ENCODE results near the gene SMPX. TPM values are rescaled to one million over a fixed set of nuclear protein-coding genes. Genes with fewer than 3 reads are reported as not detected.

The SMPX gene
- total RNA-seq, 3 donors from 2014 or later (not counting 1 experiment from before 2014, with no cell fraction given), result not detected

DNA sequence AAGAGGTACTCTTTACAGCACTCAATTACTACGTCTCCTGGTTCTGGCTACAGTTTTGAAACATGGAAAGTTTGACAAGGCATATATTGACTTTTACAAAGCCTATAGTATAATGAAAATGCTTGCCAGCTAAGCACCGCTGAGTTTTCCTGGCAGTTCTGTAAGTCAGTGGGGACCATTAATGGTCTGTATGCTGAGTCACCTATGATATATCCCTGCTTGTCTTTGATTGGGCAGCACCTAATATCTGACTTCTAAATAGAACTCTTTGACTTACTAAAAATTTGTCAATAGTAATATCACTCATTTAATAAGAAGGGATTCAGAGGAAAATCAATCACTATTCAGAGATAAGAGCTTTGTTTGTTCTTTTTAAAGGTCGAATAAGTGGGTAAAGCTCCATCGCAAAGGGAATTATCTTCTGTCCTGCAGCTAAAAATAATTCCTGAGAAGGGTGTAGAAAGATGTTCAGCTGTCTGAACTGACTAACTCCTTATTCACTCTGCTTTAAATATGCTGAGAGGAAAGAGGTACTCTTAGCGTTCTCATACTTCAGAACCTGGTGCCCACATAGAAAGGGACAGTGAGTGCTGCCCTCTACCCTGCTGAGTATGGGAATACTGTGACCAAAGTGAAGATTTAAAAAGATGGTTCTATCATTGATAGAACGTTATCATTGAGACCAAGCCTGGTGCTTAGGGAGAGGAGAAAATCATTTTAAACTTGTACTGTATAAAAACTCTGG, 959 bp downstream of the SMPX start:
- intact Hi-C loops (cut with micrococcal nuclease), result no loop called here
- Histone ChIP-seq H3K4me1 (ENCODE audit: control insufficient read depth, insufficient read depth, low read length) (no peaks in the 10 kb centered on the region), H3K9me3 (ENCODE audit: control insufficient read depth, insufficient read depth, low read length) (no peaks in the 10 kb centered on the region), H3K4me3 (ENCODE audit: low read length) (no peak overlapping the region), H3K36me3 (ENCODE audit: control insufficient read depth, insufficient read depth, low read length) (no peaks in the 10 kb centered on the region), H3K27me3 (ENCODE audit: control insufficient read depth, insufficient read depth, low read length) (no peaks in the 10 kb centered on the region), H3K27ac (ENCODE audit: low read length) (no peak overlapping the region)
- Mint-ChIP-seq H3K9me3 (no peaks in the 10 kb centered on the region), H3K4me3 (no peak overlapping the region), H3K4me1 (no peaks in the 10 kb centered on the region), H3K27ac (no peak overlapping the region), H3K27me3 (ENCODE audit: low read depth in 2 of 2) (peaks cover 0 to 9% of the 10 kb centered on the region in 2 donors), H3K36me3 (no peaks in the 10 kb centered on the region)
- ATAC-seq (no peak), DNase-seq (no peak)
- TF ChIP-seq, protein P1, sequence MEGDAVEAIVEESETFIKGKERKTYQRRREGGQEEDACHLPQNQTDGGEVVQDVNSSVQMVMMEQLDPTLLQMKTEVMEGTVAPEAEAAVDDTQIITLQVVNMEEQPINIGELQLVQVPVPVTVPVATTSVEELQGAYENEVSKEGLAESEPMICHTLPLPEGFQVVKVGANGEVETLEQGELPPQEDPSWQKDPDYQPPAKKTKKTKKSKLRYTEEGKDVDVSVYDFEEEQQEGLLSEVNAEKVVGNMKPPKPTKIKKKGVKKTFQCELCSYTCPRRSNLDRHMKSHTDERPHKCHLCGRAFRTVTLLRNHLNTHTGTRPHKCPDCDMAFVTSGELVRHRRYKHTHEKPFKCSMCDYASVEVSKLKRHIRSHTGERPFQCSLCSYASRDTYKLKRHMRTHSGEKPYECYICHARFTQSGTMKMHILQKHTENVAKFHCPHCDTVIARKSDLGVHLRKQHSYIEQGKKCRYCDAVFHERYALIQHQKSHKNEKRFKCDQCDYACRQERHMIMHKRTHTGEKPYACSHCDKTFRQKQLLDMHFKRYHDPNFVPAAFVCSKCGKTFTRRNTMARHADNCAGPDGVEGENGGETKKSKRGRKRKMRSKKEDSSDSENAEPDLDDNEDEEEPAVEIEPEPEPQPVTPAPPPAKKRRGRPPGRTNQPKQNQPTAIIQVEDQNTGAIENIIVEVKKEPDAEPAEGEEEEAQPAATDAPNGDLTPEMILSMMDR (IDR thresholded peaks at IDR 0.05), result no peak
- WGBS (ENCODE audit: insufficient coverage), result 86% methylated on average over 4 of the region's 6 CpGs

DNA sequence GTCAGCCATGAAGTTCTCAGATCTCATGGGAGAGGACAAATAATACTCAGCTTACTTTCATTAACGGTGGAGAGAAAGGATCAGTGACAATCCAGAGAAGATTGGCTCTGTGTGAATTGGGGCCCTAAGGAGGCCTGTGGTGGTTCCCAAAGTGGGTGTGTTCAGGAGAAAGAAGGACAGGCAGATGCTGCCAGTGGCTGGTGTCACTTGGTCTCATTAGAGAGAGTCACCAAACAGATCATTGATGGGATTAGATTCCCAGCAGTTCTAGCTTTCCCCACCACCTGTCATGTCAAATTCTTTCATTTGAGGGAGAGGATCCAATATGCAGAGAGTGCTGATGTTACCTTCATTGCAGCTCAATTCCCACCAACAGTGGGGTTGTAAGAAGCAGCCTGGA, 8.0 kb downstream of the SMPX start:
- Mint-ChIP-seq H3K4me1 (no peaks in the 10 kb centered on the region), H3K9me3 (no peaks in the 10 kb centered on the region), H3K4me3 (no peak overlapping the region), H3K36me3 (no peaks in the 10 kb centered on the region), H3K27me3 (ENCODE audit: low read depth in 2 of 2) (peaks cover 6 to 22% of the 10 kb centered on the region in 2 donors), H3K27ac (no peak overlapping the region)
- Histone ChIP-seq H3K27me3 (ENCODE audit: control insufficient read depth, insufficient read depth, low read length) (no peaks in the 10 kb centered on the region), H3K4me3 (ENCODE audit: low read length) (no peak overlapping the region), H3K36me3 (ENCODE audit: control insufficient read depth, insufficient read depth, low read length) (no peaks in the 10 kb centered on the region), H3K4me1 (ENCODE audit: control insufficient read depth, insufficient read depth, low read length) (no peaks in the 10 kb centered on the region), H3K9me3 (ENCODE audit: control insufficient read depth, insufficient read depth, low read length) (no peaks in the 10 kb centered on the region), H3K27ac (ENCODE audit: low read length) (no peak overlapping the region)
- intact Hi-C loops (cut with micrococcal nuclease), result no loop called here
- DNase-seq (no peak), ATAC-seq (no peak)
- WGBS (ENCODE audit: insufficient coverage), result 89% methylated on average over 1 of the region's 1 CpG
- TF ChIP-seq, protein P1 (IDR thresholded peaks at IDR 0.05), result no peak

DNA sequence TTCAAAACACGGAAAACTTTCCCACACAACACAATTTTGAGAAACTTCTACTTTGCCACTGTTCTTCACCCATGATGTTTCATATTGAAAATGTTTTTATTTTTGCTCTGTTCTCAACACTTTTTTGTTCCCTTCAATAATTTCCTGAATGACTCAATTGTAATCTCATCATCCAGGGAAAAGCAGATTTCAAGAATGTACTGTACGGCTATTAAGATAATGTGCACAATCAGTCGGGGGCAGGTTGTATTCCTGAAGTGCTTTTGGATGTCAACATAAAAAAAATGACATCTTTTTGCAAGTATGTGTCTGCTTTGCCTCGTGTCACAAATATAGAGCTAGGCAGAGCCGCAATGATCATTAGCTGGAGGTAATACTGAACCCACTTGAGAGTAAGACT, 9.7 kb downstream of the SMPX start:
- WGBS (ENCODE audit: insufficient coverage), result 69% methylated on average over 4 of the region's 5 CpGs
- Histone ChIP-seq H3K36me3 (ENCODE audit: control insufficient read depth, insufficient read depth, low read length) (no peaks in the 10 kb centered on the region), H3K27me3 (ENCODE audit: control insufficient read depth, insufficient read depth, low read length) (no peaks in the 10 kb centered on the region), H3K27ac (ENCODE audit: low read length) (no peak overlapping the region), H3K4me3 (ENCODE audit: low read length) (no peak overlapping the region), H3K4me1 (ENCODE audit: control insufficient read depth, insufficient read depth, low read length) (no peaks in the 10 kb centered on the region), H3K9me3 (ENCODE audit: control insufficient read depth, insufficient read depth, low read length) (no peaks in the 10 kb centered on the region)
- DNase-seq, result no peak
- no peak for ATAC-seq
- Mint-ChIP-seq H3K4me1 (no peaks in the 10 kb centered on the region), H3K36me3 (no peaks in the 10 kb centered on the region), H3K27me3 (ENCODE audit: low read depth in 2 of 2) (peaks cover 9 to 37% of the 10 kb centered on the region in 2 donors), H3K27ac (no peak overlapping the region), H3K9me3 (no peaks in the 10 kb centered on the region), H3K4me3 (no peak overlapping the region)
- intact Hi-C loops (cut with micrococcal nuclease), result no loop called here
- TF ChIP-seq, protein P1 (IDR thresholded peaks at IDR 0.05), result no peak

DNA sequence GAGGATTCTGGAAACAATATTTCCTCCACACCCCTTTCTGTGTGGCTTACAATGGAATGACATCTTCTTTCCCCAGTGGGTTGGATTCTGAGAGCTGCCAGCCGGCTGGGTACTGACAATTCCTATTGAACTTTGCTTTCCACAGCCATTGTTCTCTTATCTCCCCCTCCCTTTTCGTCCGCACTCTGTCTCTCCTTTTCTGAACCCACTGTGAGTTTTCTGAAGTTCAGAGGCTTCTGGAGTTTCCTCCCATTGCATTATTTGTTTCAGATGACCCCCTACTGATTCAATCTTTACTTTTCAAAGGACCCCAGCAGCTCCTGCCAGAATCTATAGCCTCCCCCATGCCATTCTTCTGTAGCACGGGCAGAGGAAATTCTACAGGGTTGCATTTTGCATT, 10.4 kb downstream of the SMPX start:
- H3K9me3 ChIP-seq (ENCODE audit: control insufficient read depth, insufficient read depth, low read length), result no peaks in the 10 kb centered on the region
- H3K9me3 Mint-ChIP-seq, result no peaks in the 10 kb centered on the region
- H3K4me1 ChIP-seq (ENCODE audit: control insufficient read depth, insufficient read depth, low read length), result no peaks in the 10 kb centered on the region
- no peak overlapping the region for H3K4me3 ChIP-seq (ENCODE audit: low read length)
- intact Hi-C loops (cut with micrococcal nuclease), result no loop called here
- DNase-seq, result no peak
- peaks cover 9 to 37% of the 10 kb centered on the region in 2 donors for H3K27me3 Mint-ChIP-seq (ENCODE audit: low read depth in 2 of 2)
- no peaks in the 10 kb centered on the region for H3K27me3 ChIP-seq (ENCODE audit: control insufficient read depth, insufficient read depth, low read length)
- no peak overlapping the region for H3K27ac Mint-ChIP-seq
- 29% methylated on average over 4 of the region's 4 CpGs for WGBS (ENCODE audit: insufficient coverage)
- H3K36me3 ChIP-seq (ENCODE audit: control insufficient read depth, insufficient read depth, low read length), result no peaks in the 10 kb centered on the region
- H3K27ac ChIP-seq (ENCODE audit: low read length), result no peak overlapping the region
- H3K4me1 Mint-ChIP-seq, result no peaks in the 10 kb centered on the region
- TF ChIP-seq, protein P1 (IDR thresholded peaks at IDR 0.05), result no peak
- H3K4me3 Mint-ChIP-seq, result no peak overlapping the region
- H3K36me3 Mint-ChIP-seq, result no peaks in the 10 kb centered on the region
- no peak for ATAC-seq
